ENCODE data around the gene METTL25B. TPM values are rescaled to one million over a fixed set of nuclear protein-coding genes. Genes with fewer than 3 reads are reported as not detected.

METTL25B gene
- total RNA-seq, 1 experiment from 2014 or later = 25.7 TPM

- Histone ChIP-seq H3K4me3 (ENCODE audit: insufficient read depth, low read depth, low read length) (peak overlapping the region; percentile 15), H3K36me3 (replicated peaks; ENCODE audit: control insufficient read depth, insufficient read depth, low read length) (no peaks in the 10 kb centered on the region), H3K27me3 (ENCODE audit: control insufficient read depth, insufficient read depth, low read length) (peaks cover 10% of the 10 kb centered on the region)
- DNase-seq = peak; percentile 97
Observed at GRCh38 chr1:156692925-156693847, 35.1 kb upstream of the METTL25B start.

- peaks cover 10% of the 10 kb centered on the region for H3K27me3 ChIP-seq (ENCODE audit: control insufficient read depth, insufficient read depth, low read length)
- no peak overlapping the region for H3K4me3 ChIP-seq (ENCODE audit: insufficient read depth, low read depth, low read length)
- peak; percentile 73 for DNase-seq
- H3K36me3 ChIP-seq (replicated peaks; ENCODE audit: control insufficient read depth, insufficient read depth, low read length) = peaks cover under 1% of the 10 kb centered on the region
Observed at GRCh38 chr1:156693848-156694689, 34.2 kb upstream of the METTL25B start.

- Histone ChIP-seq H3K36me3 (replicated peaks; ENCODE audit: control insufficient read depth, insufficient read depth, low read length) (peaks cover 3% of the 10 kb centered on the region), H3K4me3 (ENCODE audit: insufficient read depth, low read depth, low read length) (no peak overlapping the region), H3K27me3 (ENCODE audit: control insufficient read depth, insufficient read depth, low read length) (peaks cover 8% of the 10 kb centered on the region)
- peak; percentile 59 for DNase-seq
Observed at GRCh38 chr1:156694690-156694962, 33.6 kb upstream of the METTL25B start.

- no peak for DNase-seq
- H3K27me3 ChIP-seq (ENCODE audit: control insufficient read depth, insufficient read depth, low read length) = no peaks in the 10 kb centered on the region
- H3K4me3 ChIP-seq (ENCODE audit: insufficient read depth, low read depth, low read length) = no peak overlapping the region
Observed at GRCh38 chr1:156696755-156697154, 31.5 kb upstream of the METTL25B start.

GRCh38 chr1:156697481-156697880 lies 30.8 kb upstream of the METTL25B start:
- DNase-seq = no peak
- Histone ChIP-seq H3K27me3 (ENCODE audit: control insufficient read depth, insufficient read depth, low read length) (no peaks in the 10 kb centered on the region), H3K36me3 (replicated peaks; ENCODE audit: control insufficient read depth, insufficient read depth, low read length) (peaks cover 9% of the 10 kb centered on the region), H3K4me3 (ENCODE audit: insufficient read depth, low read depth, low read length) (no peak overlapping the region)

More at GRCh38 chr1:156696755-156697154, 31.5 kb upstream of the METTL25B start:
- H3K36me3 ChIP-seq (replicated peaks; ENCODE audit: control insufficient read depth, insufficient read depth, low read length) = peaks cover 9% of the 10 kb centered on the region

GRCh38 chr1:156698995-156699394 lies 29.3 kb upstream of the METTL25B start:
- Histone ChIP-seq H3K27me3 (ENCODE audit: control insufficient read depth, insufficient read depth, low read length) (peaks cover 5% of the 10 kb centered on the region), H3K4me3 (ENCODE audit: insufficient read depth, low read depth, low read length) (no peak overlapping the region), H3K36me3 (replicated peaks; ENCODE audit: control insufficient read depth, insufficient read depth, low read length) (peaks cover 9% of the 10 kb centered on the region)
- no peak for DNase-seq

- peaks cover 9% of the 10 kb centered on the region for H3K36me3 ChIP-seq (replicated peaks; ENCODE audit: control insufficient read depth, insufficient read depth, low read length)
- peak; percentile 30 for DNase-seq
- no peak overlapping the region for H3K4me3 ChIP-seq (ENCODE audit: insufficient read depth, low read depth, low read length)
- peaks cover 19% of the 10 kb centered on the region for H3K27me3 ChIP-seq (ENCODE audit: control insufficient read depth, insufficient read depth, low read length)
Observed at GRCh38 chr1:156700736-156701531, 27.3 kb upstream of the METTL25B start.

- peaks cover 19% of the 10 kb centered on the region for H3K27me3 ChIP-seq (ENCODE audit: control insufficient read depth, insufficient read depth, low read length)
- H3K4me3 ChIP-seq (ENCODE audit: insufficient read depth, low read depth, low read length) = peak overlapping the region; percentile 13; the same call in 1 of the 2 replicates
- DNase-seq = peak; percentile 36
- peaks cover 9% of the 10 kb centered on the region for H3K36me3 ChIP-seq (replicated peaks; ENCODE audit: control insufficient read depth, insufficient read depth, low read length)
Observed at GRCh38 chr1:156703336-156703735, 24.9 kb upstream of the METTL25B start.

- peak; percentile 70 for DNase-seq
- Histone ChIP-seq H3K36me3 (replicated peaks; ENCODE audit: control insufficient read depth, insufficient read depth, low read length) (peaks cover 9% of the 10 kb centered on the region), H3K27me3 (ENCODE audit: control insufficient read depth, insufficient read depth, low read length) (peaks cover 19% of the 10 kb centered on the region), H3K4me3 (ENCODE audit: insufficient read depth, low read depth, low read length) (peak overlapping the region; percentile 80)
Observed at GRCh38 chr1:156703741-156704140, 24.5 kb upstream of the METTL25B start.

GRCh38 chr1:156704166-156704711 lies 24.0 kb upstream of the METTL25B start:
- peaks cover 7% of the 10 kb centered on the region for H3K36me3 ChIP-seq (replicated peaks; ENCODE audit: control insufficient read depth, insufficient read depth, low read length)
- peak overlapping the region; percentile 80 for H3K4me3 ChIP-seq (ENCODE audit: insufficient read depth, low read depth, low read length)
- peak; percentile 69 for DNase-seq
- peaks cover 19% of the 10 kb centered on the region for H3K27me3 ChIP-seq (ENCODE audit: control insufficient read depth, insufficient read depth, low read length)

GRCh38 chr1:156704930-156705320 lies 23.3 kb upstream of the METTL25B start:
- Histone ChIP-seq H3K36me3 (replicated peaks; ENCODE audit: control insufficient read depth, insufficient read depth, low read length) (peaks cover 5% of the 10 kb centered on the region), H3K27me3 (ENCODE audit: control insufficient read depth, insufficient read depth, low read length) (peaks cover 19% of the 10 kb centered on the region), H3K4me3 (ENCODE audit: insufficient read depth, low read depth, low read length) (peak overlapping the region; percentile 80)
- DNase-seq = peak; percentile 81

- DNase-seq = peak; percentile 87
- Histone ChIP-seq H3K36me3 (replicated peaks; ENCODE audit: control insufficient read depth, insufficient read depth, low read length) (no peaks in the 10 kb centered on the region; the same call in none of the 2 replicates), H3K27me3 (ENCODE audit: control insufficient read depth, insufficient read depth, low read length) (peaks cover 19% of the 10 kb centered on the region), H3K4me3 (ENCODE audit: insufficient read depth, low read depth, low read length) (peak within 1 kb of the TSS; percentile 80)
Observed at GRCh38 chr1:156705321-156705917, 22.9 kb upstream of the METTL25B start, which contains the start of gene CRABP2. Gene CRABP2 (minus strand): TSS chr1:156705583. CDS start chr1:156705446, 137 bp downstream.

GRCh38 chr1:156705918-156706656 lies 22.2 kb upstream of the METTL25B start:
- Histone ChIP-seq H3K4me3 (ENCODE audit: insufficient read depth, low read depth, low read length) (peak overlapping the region; percentile 80), H3K36me3 (replicated peaks; ENCODE audit: control insufficient read depth, insufficient read depth, low read length) (no peaks in the 10 kb centered on the region; the same call in 1 of the 2 replicates), H3K27me3 (ENCODE audit: control insufficient read depth, insufficient read depth, low read length) (peaks cover 19% of the 10 kb centered on the region)
- DNase-seq = peak; percentile 96
